Ovary (tissue), 9 donors: ENCODE measurements around the gene RABL6. TPM values are rescaled to one million over a fixed set of nuclear protein-coding genes. Genes with fewer than 3 reads are reported as not detected.
"Not testable (repeated sequence)": the region's sequence is repeated elsewhere in the genome, so short reads cannot be mapped to it uniquely, and the experiment has no call there.

Experiments
- DNase-seq, 5 donors: peaks; one replicate each; pipeline ENCODE4 v3.0.0-alpha.2; 2019 to 2020
- H3K27ac ChIP-seq, 2 donors: fragments of 200-600 bp; one replicate each; pipeline versions ENCODE4 v1.5.1 to v1.8.0; 2019 to 2022
- H3K27me3 ChIP-seq: fragments of 200-600 bp; one replicate; pipeline ENCODE4 v1.8.0; 2022
- H3K36me3 ChIP-seq: fragments of 200-600 bp; sonication (generic); one replicate; pipeline ENCODE4 v1.5.1; 2019
- H3K4me1 ChIP-seq: one replicate; pipeline ENCODE4 v1.8.1; 2013; ENCODE audit warnings: mild to moderate bottlenecking, moderate library complexity; ENCODE audit not compliant: insufficient read depth
- H3K4me3 ChIP-seq: fragments of 200-600 bp; sonication (generic); one replicate; pipeline ENCODE4 v1.5.1; 2017
- H3K9me3 ChIP-seq, 2 donors: fragments of 200-600 bp in 1 of 2; sonication (generic) in 1 of 2; one replicate each; pipeline versions ENCODE4 v1.5.1 to v1.8.1; 2013 to 2019; ENCODE audit warnings: mild to moderate bottlenecking in 1 of 2, moderate library complexity in 1 of 2
- CTCF ChIP-seq, 3 donors: fragments of 450-650 bp in 2 of 3; fragments of 200-600 bp in 1 of 3; IDR thresholded peaks; one replicate each; pipeline versions ENCODE4 v1.5.1 to v1.8.0; 2016 to 2022; ENCODE audit warnings: antibody characterized with exemption in 3 of 3, mild to moderate bottlenecking in 1 of 3
- EP300 ChIP-seq: sonication (generic); formaldehyde crosslinking; IDR thresholded peaks from one replicate; pipeline ENCODE4 v1.6.1; 2017; ENCODE audit warnings: antibody characterized with exemption
- POLR2A ChIP-seq: fragments of 450-650 bp; IDR thresholded peaks from one replicate; pipeline ENCODE4 v1.6.1; 2017; ENCODE audit warnings: antibody characterized with exemption, mild to moderate bottlenecking, moderate library complexity
- WGBS, 3 donors: extraction: QIAGEN DNeasy Blood & Tissue Kit in 1 of 3; methylation state at CpG; one replicate each; pipeline versions ENCODE4 v1.1.5 to v1.1.7; 2013 to 2017; 5-methylcytosine and 5-hydroxymethylcytosine counted together
- intact Hi-C, 4 donors: fragments of 100-400 bp; cut with DNase I; formaldehyde crosslinking; loops; one replicate each; pipeline versions ENCODE4 v1.11.0 to v1.15.1; 2022 to 2023
- polyA plus RNA-seq, 2 donors: library from polyadenylated mRNA; stranded (reverse); fragments of 200-250 nt in 1 of 2; fragments of 350-450 nt in 1 of 2; fragmentation: Illumina TruSeq in 1 of 2; extraction: RNeasy Lipid Tissue Mini Kit (QIAGEN cat#74804) in 1 of 2; gene quantifications; one replicate each; pipeline ENCODE4 v1.2.3, GENCODE V29; 2013 to 2014
- total RNA-seq, 7 donors: library from RNA; depleted of rRNA in 2 of 7; stranded (reverse); fragments of >200 nt in 2 of 7; fragmentation: NEBNext Ultra II Directional in 3 of 7; extraction: Animal tissue kit (Norgen Biotek cat#: 25700) in 3 of 7; gene quantifications; one replicate each; pipeline versions ENCODE4 v1.1.0 to v1.2.4, GENCODE V29; 2016 to 2023
- donor health status: DM: no; HTN: no; CAD: no; lungs with moderate emphysema.
- donor health status: DM: no; HTN: no; CAD: no.
- donor health status: Bipolar disorder and iron deficiency.
- donor health status: DM: yes; HTN: yes; CAD: no.
- donor health status: DM: no; HTN: no; CAD: no.
- donor health status: DM: yes; HTN: yes; CAD: no.

The RABL6 gene
- total and polyA plus RNA-seq, 9 donors = 22.6 to 65.4 (median 49.4) TPM

GRCh38 chr9:136831002-136831719 is 23.4 kb downstream of the RABL6 start:
- Histone ChIP-seq H3K27ac (no peak overlapping the region), H3K9me3 (no peaks in the 10 kb centered on the region), H3K4me3 (no peak overlapping the region), H3K4me1 (no peaks in the 10 kb centered on the region), H3K27me3 (no peaks in the 10 kb centered on the region), H3K36me3 (no peaks in the 10 kb centered on the region)
- WGBS, 3 donors = 88 to 89% (median 88%) methylated on average over 30 of the region's 30 CpGs
- DNase-seq = peak in 1 of 5 donors; percentile 19
- intact Hi-C loops = no loop called here
- TF ChIP-seq CTCF (IDR thresholded peaks at IDR 0.05) = no peak
- TF ChIP-seq POLR2A = no peak
- no peak for TF ChIP-seq EP300

GRCh38 chr9:136831720-136832104 is 24.0 kb downstream of the RABL6 start:
- Histone ChIP-seq H3K4me1 (no peaks in the 10 kb centered on the region), H3K9me3 (no peaks in the 10 kb centered on the region), H3K4me3 (no peak overlapping the region), H3K27me3 (no peaks in the 10 kb centered on the region), H3K36me3 (no peaks in the 10 kb centered on the region), H3K27ac (no peak overlapping the region)
- peak in 3 of 5 donors; percentile 9 to 28 (median 22) for DNase-seq
- TF ChIP-seq POLR2A (no peak), CTCF (IDR thresholded peaks at IDR 0.05) (no peak), EP300 (no peak)
- intact Hi-C loops = no loop called here
- WGBS, 3 donors = 82 to 87% (median 85%) methylated on average over 20 to 23 of the region's 23 CpGs

- Histone ChIP-seq H3K9me3 (no peaks in the 10 kb centered on the region), H3K4me3 (no peak overlapping the region), H3K4me1 (no peaks in the 10 kb centered on the region), H3K27ac (no peak overlapping the region), H3K27me3 (no peaks in the 10 kb centered on the region), H3K36me3 (no peaks in the 10 kb centered on the region)
- no peak for TF ChIP-seq EP300
- TF ChIP-seq CTCF (IDR thresholded peaks at IDR 0.05) = no peak
- TF ChIP-seq POLR2A = no peak
- WGBS, 3 donors = 74 to 86% (median 82%) methylated on average over 9 of the region's 9 CpGs
- intact Hi-C loops = no loop called here
- DNase-seq = no peak
Observed at GRCh38 chr9:136832581-136832980, 24.8 kb downstream of the RABL6 start.

GRCh38 chr9:136833381-136834048 is 25.8 kb downstream of the RABL6 start:
- H3K4me1 ChIP-seq, H3K27ac ChIP-seq, intact Hi-C loops, DNase-seq, H3K36me3 ChIP-seq, H3K4me3 ChIP-seq, H3K9me3 ChIP-seq, H3K27me3 ChIP-seq: not testable (repeated sequence)
- WGBS, 3 donors = 80 to 84% (median 83%) methylated on average over 7 to 16 of the region's 16 CpGs
